Naive thymus-derived CD4-positive, alpha-beta T cell (primary cell): ENCODE data around the gene HAPLN3. TPM values are rescaled to one million over a fixed set of nuclear protein-coding genes. Genes with fewer than 3 reads are reported as not detected.
"Not testable (repeated sequence)": the region's sequence is repeated elsewhere in the genome, so short reads cannot be mapped to it uniquely, and the experiment has no call there.

Experiments
- ATAC-seq: fragments of 150-1000 bp; cut with Tn5 transposase; 2 replicates; pipeline ENCODE4 v1.10.0; 2021; ENCODE audit warnings: mild to moderate bottlenecking, moderate library complexity
- CTCF ChIA-PET: fragments of 350-600 bp; sonication (Branson Sonifier 250); formaldehyde crosslinking; loops from one replicate; lab custom pipeline; 2021; ENCODE audit warnings: antibody characterized with exemption; lab: Charles Lee
- POLR2A ChIA-PET: fragments of 350-600 bp; sonication (Branson Sonifier 250); formaldehyde crosslinking; loops from one replicate; lab custom pipeline; 2021; ENCODE audit warnings: antibody characterized with exemption, inconsistent platforms; lab: Charles Lee
- DNase-seq, 9 donors: peaks; one replicate each; pipeline versions ENCODE4 v3.0.0 to v3.0.0-alpha.2; 2020 to 2022; ENCODE audit warnings: mixed read lengths in 1 of 9
- H3K27ac ChIP-seq: one replicate; pipeline ENCODE4 v1.7.0; 2013; ENCODE audit warnings: mild to moderate bottlenecking, low read depth, low read length, moderate library complexity
- H3K27me3 ChIP-seq, 2 donors: one replicate each; pipeline ENCODE4 v1.7.0; 2013; ENCODE audit warnings: low read length in 2 of 2, mild to moderate bottlenecking in 2 of 2, moderate library complexity in 2 of 2; ENCODE audit not compliant: control insufficient read depth in 2 of 2, insufficient read depth in 2 of 2
- H3K36me3 ChIP-seq, 3 experiments: 1 replicate in 2 of 3; 2 replicates in 1 of 3; pipeline ENCODE4 v1.7.0; 2013; ENCODE audit warnings: low read length in 3 of 3, mild to moderate bottlenecking in 3 of 3, moderate library complexity in 1 of 3; ENCODE audit not compliant: insufficient read depth in 3 of 3, control insufficient read depth in 2 of 3
- H3K4me1 ChIP-seq, 2 donors: one replicate each; pipeline ENCODE4 v1.7.0; 2013; ENCODE audit warnings: low read length in 2 of 2, mild to moderate bottlenecking in 2 of 2, moderate library complexity in 1 of 2; ENCODE audit not compliant: control insufficient read depth in 2 of 2, insufficient read depth in 2 of 2
- H3K4me3 ChIP-seq: 2 replicates; pipeline ENCODE4 v1.7.0; 2013; ENCODE audit warnings: mild to moderate bottlenecking, low read length
- H3K9me3 ChIP-seq, 3 experiments: 1 replicate in 2 of 3; 2 replicates in 1 of 3; pipeline ENCODE4 v1.7.0; 2013; ENCODE audit warnings: low read length in 3 of 3; ENCODE audit not compliant: control insufficient read depth in 2 of 3
- H3K27ac Mint-ChIP-seq, 9 donors: one replicate each; pipeline ENCODE4 v1.8.0; 2020 to 2022; ENCODE audit warnings: mixed read lengths in 9 of 9, mild to moderate bottlenecking in 8 of 9, moderate library complexity in 5 of 9, inconsistent platforms in 2 of 9
- H3K27me3 Mint-ChIP-seq, 5 donors: one replicate each; pipeline ENCODE4 v1.8.0; 2021 to 2022; ENCODE audit warnings: mixed read lengths in 5 of 5, mild to moderate bottlenecking in 1 of 5
- H3K36me3 Mint-ChIP-seq, 5 donors: one replicate each; pipeline ENCODE4 v1.8.0; 2020 to 2022; ENCODE audit warnings: mixed read lengths in 5 of 5, mild to moderate bottlenecking in 3 of 5, inconsistent platforms in 1 of 5
- H3K4me1 Mint-ChIP-seq, 7 donors: one replicate each; pipeline ENCODE4 v1.8.0; 2020 to 2022; ENCODE audit warnings: mixed read lengths in 7 of 7, mild to moderate bottlenecking in 3 of 7, inconsistent platforms in 1 of 7
- H3K4me3 Mint-ChIP-seq, 10 donors: one replicate each; pipeline ENCODE4 v1.8.0; 2020 to 2022; ENCODE audit warnings: mild to moderate bottlenecking in 10 of 10, mixed read lengths in 10 of 10, moderate library complexity in 6 of 10, inconsistent platforms in 2 of 10
- H3K9me3 Mint-ChIP-seq, 11 donors: one replicate each; pipeline ENCODE4 v1.8.0; 2020 to 2022; ENCODE audit warnings: mixed read lengths in 11 of 11, mild to moderate bottlenecking in 4 of 11, inconsistent platforms in 1 of 11, moderate library complexity in 1 of 11
- intact Hi-C, 2 donors: fragments of 100-400 bp; cut with micrococcal nuclease; formaldehyde crosslinking; loops; one replicate each; pipeline ENCODE4 v1.15.1; 2023
- polyA plus RNA-seq, 2 donors: library from polyadenylated mRNA; unstranded; fragments of 300-500 nt; fragmentation: Illumina TruSeq; gene quantifications; one replicate each; pipeline ENCODE4 v1.2.3, GENCODE V29; 2021
- total RNA-seq, 6 experiments: library from RNA in 5 of 6; stranded (reverse) in 5 of 6; gene quantifications; 1 replicate in 5 of 6; 2 replicates in 1 of 6; pipeline ENCODE4 v1.2.3 and lab custom pipeline; 2021 to 2026

The HAPLN3 gene
- total and polyA plus RNA-seq, 7 experiments from 2014 or later = 37.1 to 158 (median 78.0) TPM

GRCh38 chr15:88920892-88921435 lies 25.6 kb upstream of the HAPLN3 start:
- DNase-seq, H3K36me3 Mint-ChIP-seq, H3K4me3 ChIP-seq, H3K27ac Mint-ChIP-seq, H3K36me3 ChIP-seq, H3K27ac ChIP-seq, H3K9me3 ChIP-seq, ATAC-seq, H3K4me1 ChIP-seq, H3K27me3 ChIP-seq, H3K9me3 Mint-ChIP-seq, intact Hi-C loops: not testable (repeated sequence)
- peaks cover 0 to 11% (median 4%) of the 10 kb centered on the region in 5 donors for H3K27me3 Mint-ChIP-seq
- peak overlapping the region in 1 of 10 donors; percentile 55 for H3K4me3 Mint-ChIP-seq
- H3K4me1 Mint-ChIP-seq = peaks cover 0 to 20% (median 0%) of the 10 kb centered on the region in 7 donors
- POLR2A ChIA-PET = interaction anchor here (0.7 kb wide), 1 partner anchor 24 kb away, joined by 3 read pairs; no protein-coding TSS in a partner anchor
- CTCF ChIA-PET = interaction anchor here (2.1 kb wide), 1 partner anchor 16 kb away, joined by 6 read pairs; no protein-coding TSS in a partner anchor

DNA sequence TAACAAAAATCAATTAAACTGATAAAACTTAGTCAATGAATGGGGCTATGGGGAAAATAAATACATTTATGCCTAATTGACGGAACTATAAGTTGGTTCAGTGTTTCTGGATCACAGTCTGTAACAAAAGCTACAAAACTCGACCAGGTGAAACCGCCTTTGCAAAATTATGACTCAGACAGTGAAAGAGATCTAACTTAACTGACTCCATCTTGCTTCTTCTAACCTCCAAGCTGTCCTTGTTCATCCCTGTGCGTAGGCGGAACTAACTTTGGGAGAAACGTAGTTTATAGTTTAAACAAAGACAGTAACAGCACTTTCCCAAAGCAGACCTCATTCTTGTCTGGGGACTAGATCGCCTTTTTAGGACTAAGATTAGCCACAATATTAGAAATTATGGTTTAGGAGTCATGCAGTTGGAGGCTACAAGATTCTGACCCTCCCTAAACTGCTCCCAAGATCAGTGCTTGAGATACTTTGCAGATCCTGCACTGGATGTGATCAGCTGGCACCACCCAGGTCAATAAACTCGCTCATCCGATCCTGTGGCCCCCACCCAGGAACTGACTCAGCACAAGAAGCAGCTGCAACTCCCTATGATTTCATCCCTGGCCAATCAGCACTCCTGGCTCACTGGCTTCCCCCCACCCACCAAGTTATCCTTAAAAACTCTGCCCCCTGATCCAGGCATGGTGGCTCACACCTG lies 25.0 kb upstream of the HAPLN3 start:
- Histone ChIP-seq H3K9me3 (no peaks in the 10 kb centered on the region), H3K36me3 (no peaks in the 10 kb centered on the region), H3K27me3 (no peaks in the 10 kb centered on the region), H3K27ac (no peak overlapping the region), H3K4me1 (no peaks in the 10 kb centered on the region), H3K4me3 (no peak overlapping the region)
- intact Hi-C loops = no loop called here
- POLR2A ChIA-PET = interaction anchor here (0.7 kb wide), 1 partner anchor 23 kb away, joined by 3 read pairs; no protein-coding TSS in a partner anchor
- no peak for ATAC-seq
- H3K9me3 Mint-ChIP-seq = no peaks in the 10 kb centered on the region
- peaks cover 0 to 11% (median 4%) of the 10 kb centered on the region in 5 donors for H3K27me3 Mint-ChIP-seq
- H3K36me3 Mint-ChIP-seq = no peaks in the 10 kb centered on the region
- no peak for DNase-seq
- CTCF ChIA-PET = interaction anchor here (2.1 kb wide), 1 partner anchor 15 kb away, joined by 6 read pairs; no protein-coding TSS in a partner anchor
- H3K27ac Mint-ChIP-seq = peak overlapping the region in 1 of 9 donors; percentile 43
- H3K4me1 Mint-ChIP-seq = peaks cover 0 to 20% (median 0%) of the 10 kb centered on the region in 7 donors
- H3K4me3 Mint-ChIP-seq = peak overlapping the region in 1 of 10 donors; percentile 55

DNA sequence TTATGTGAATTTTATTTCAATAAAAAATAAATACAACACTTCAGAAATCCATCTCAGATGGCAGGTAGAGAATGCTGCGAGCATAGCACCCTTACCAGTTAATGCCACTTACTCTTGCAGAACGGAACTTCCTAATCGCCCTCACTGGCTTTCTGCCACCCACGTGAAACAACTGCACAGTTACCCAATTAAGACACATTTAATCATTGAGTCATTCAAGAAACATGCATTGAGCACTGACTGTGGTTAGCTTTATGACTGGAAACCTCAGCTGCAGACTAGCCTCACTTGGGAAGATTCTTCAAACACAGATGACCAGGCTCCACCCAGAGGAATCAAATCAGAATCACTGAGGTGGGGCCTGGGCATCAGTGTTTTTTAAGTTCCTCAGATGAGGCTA lies 23.4 kb upstream of the HAPLN3 start:
- Mint-ChIP-seq H3K4me1 (peaks cover 0 to 20% (median 1%) of the 10 kb centered on the region in 7 donors), H3K4me3 (no peak overlapping the region), H3K27ac (no peak overlapping the region), H3K36me3 (no peaks in the 10 kb centered on the region), H3K27me3 (peaks cover 0 to 11% (median 4%) of the 10 kb centered on the region in 5 donors), H3K9me3 (no peaks in the 10 kb centered on the region)
- intact Hi-C loops = no loop called here
- Histone ChIP-seq H3K4me1 (peaks cover 0 to 4% of the 10 kb centered on the region in 2 donors), H3K4me3 (no peak overlapping the region), H3K27me3 (no peaks in the 10 kb centered on the region), H3K27ac (no peak overlapping the region), H3K36me3 (no peaks in the 10 kb centered on the region), H3K9me3 (no peaks in the 10 kb centered on the region)
- ATAC-seq = peak; percentile 51
- POLR2A ChIA-PET = no interaction called here
- no peak for DNase-seq
- CTCF ChIA-PET = no interaction called here

- H3K27me3 ChIP-seq = no peaks in the 10 kb centered on the region
- Mint-ChIP-seq H3K36me3 (peaks cover 0 to 3% (median 0%) of the 10 kb centered on the region in 5 donors), H3K4me3 (no peak overlapping the region), H3K4me1 (peaks cover 3 to 25% (median 6%) of the 10 kb centered on the region in 7 donors), H3K27ac (no peak overlapping the region), H3K9me3 (no peaks in the 10 kb centered on the region), H3K27me3 (peaks cover 0 to 11% (median 4%) of the 10 kb centered on the region in 5 donors)
- no peaks in the 10 kb centered on the region for H3K9me3 ChIP-seq
- ChIA-PET CTCF (interaction anchor here (1.0 kb wide), 1 partner anchor 12 kb away, joined by 3 read pairs; no protein-coding TSS in a partner anchor), POLR2A (interaction anchor here (0.5 to 0.7 kb wide), 2 partner anchors 8 to 27 kb away, joined by 3 to 4 read pairs; no protein-coding TSS in a partner anchor)
- no peak overlapping the region for H3K4me3 ChIP-seq
- no peak overlapping the region for H3K27ac ChIP-seq
- no peak for ATAC-seq
- intact Hi-C loops = no loop called here
- no peak for DNase-seq
- no peaks in the 10 kb centered on the region for H3K36me3 ChIP-seq
- H3K4me1 ChIP-seq = peaks cover 0 to 5% of the 10 kb centered on the region in 2 donors
These were observed 22.4 kb upstream of the HAPLN3 start for GRCh38 chr15:88917760-88918159.

DNA sequence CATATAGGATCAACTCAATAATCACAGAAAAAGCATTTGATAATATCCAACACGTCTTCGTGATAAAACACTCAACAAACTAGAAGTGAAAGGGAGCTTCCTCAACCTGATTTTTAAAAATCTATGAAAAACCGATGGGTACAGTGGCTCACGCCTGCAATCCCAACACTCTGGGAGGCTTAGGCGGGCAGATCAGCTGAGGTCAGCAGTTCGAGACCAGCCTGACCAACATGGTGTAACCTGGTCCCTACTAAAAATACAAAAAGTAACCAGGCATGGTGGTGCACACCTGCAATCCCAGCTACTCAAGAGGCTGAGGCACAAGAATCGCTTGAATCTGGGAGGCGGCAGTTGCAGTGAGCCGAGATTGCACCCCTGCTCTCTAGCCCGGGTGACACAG lies 20.0 kb upstream of the HAPLN3 start:
- Histone ChIP-seq H3K36me3 (no peaks in the 10 kb centered on the region), H3K27me3 (no peaks in the 10 kb centered on the region), H3K9me3 (no peaks in the 10 kb centered on the region), H3K4me1 (peaks cover 0 to 15% of the 10 kb centered on the region in 2 donors), H3K4me3 (no peak overlapping the region), H3K27ac (no peak overlapping the region)
- CTCF ChIA-PET = interaction anchor here (0.7 kb wide), 1 partner anchor 11 kb away, joined by 3 read pairs; no protein-coding TSS in a partner anchor
- H3K4me1 Mint-ChIP-seq = peaks cover 7 to 28% (median 25%) of the 10 kb centered on the region in 7 donors
- H3K36me3 Mint-ChIP-seq = peaks cover 0 to 3% (median 0%) of the 10 kb centered on the region in 5 donors
- no peak overlapping the region for H3K27ac Mint-ChIP-seq
- intact Hi-C loops = no loop called here
- no peak for ATAC-seq
- no peaks in the 10 kb centered on the region for H3K9me3 Mint-ChIP-seq
- POLR2A ChIA-PET = interaction anchor here (0.7 to 1.9 kb wide), 3 partner anchors 9 to 447 kb away, joined by 3 to 8 read pairs (median 3); no protein-coding TSS in a partner anchor
- peaks cover 0 to 8% (median 4%) of the 10 kb centered on the region in 5 donors for H3K27me3 Mint-ChIP-seq
- no peak overlapping the region for H3K4me3 Mint-ChIP-seq
- no peak for DNase-seq

DNA sequence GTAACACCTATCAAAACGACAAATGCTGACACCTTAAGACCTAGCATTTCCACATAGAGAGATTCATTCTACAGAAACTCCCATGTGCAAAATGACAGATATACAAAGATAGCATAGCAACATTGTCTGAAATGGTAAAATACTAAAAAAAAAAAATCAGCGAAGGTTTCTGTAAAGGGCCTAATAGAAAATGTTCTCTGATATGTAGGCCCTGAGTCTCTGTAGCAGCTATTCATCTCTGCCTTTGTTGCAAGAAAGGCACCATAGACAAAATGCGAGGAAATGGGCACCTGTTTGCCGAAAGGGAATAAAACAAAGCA lies 18.5 kb upstream of the HAPLN3 start:
- peak overlapping the region; percentile 87 to 99 (median 96) for H3K4me3 Mint-ChIP-seq
- peaks cover 0 to 3% (median 0%) of the 10 kb centered on the region in 5 donors for H3K36me3 Mint-ChIP-seq
- POLR2A ChIA-PET = interaction anchor here (0.6 to 1.3 kb wide), 2 partner anchors 9 to 80 kb away, joined by 4 read pairs; no protein-coding TSS in a partner anchor
- peaks cover 7 to 38% (median 30%) of the 10 kb centered on the region in 7 donors for H3K4me1 Mint-ChIP-seq
- Histone ChIP-seq H3K36me3 (no peaks in the 10 kb centered on the region), H3K27me3 (no peaks in the 10 kb centered on the region), H3K9me3 (no peaks in the 10 kb centered on the region), H3K27ac (peak overlapping the region; percentile 73), H3K4me1 (peaks cover 0 to 15% of the 10 kb centered on the region in 2 donors), H3K4me3 (peak overlapping the region; percentile 82)
- H3K27me3 Mint-ChIP-seq = peaks cover 0 to 8% (median 1%) of the 10 kb centered on the region in 5 donors
- H3K9me3 Mint-ChIP-seq = no peaks in the 10 kb centered on the region
- intact Hi-C loops = loop anchor here (1.0 to 2.0 kb wide), 3 partner anchors 10 to 103 kb away; no protein-coding TSS in a partner anchor
- DNase-seq (no peak), ATAC-seq (no peak)
- CTCF ChIA-PET = interaction anchor here (2.1 kb wide), 1 partner anchor 9 kb away, joined by 6 read pairs; no protein-coding TSS in a partner anchor
- peak overlapping the region in 8 of 9 donors; percentile 83 to 96 (median 92) for H3K27ac Mint-ChIP-seq
